Stimulated activated CD4-positive, alpha-beta T cell treated with anti-CD3 and anti-CD28 coated beads, TNF-alpha, amount 100 ng/mL, for 4 hours (primary cell): ENCODE measurements around the gene CHST15.

Experiments used
- DNase-seq, 3 experiments: peaks; one replicate each; pipeline ENCODE4 v3.0.0-alpha.2; 2020; ENCODE audit warnings: low read depth in 3 of 3

The CHST15 gene, protein sequence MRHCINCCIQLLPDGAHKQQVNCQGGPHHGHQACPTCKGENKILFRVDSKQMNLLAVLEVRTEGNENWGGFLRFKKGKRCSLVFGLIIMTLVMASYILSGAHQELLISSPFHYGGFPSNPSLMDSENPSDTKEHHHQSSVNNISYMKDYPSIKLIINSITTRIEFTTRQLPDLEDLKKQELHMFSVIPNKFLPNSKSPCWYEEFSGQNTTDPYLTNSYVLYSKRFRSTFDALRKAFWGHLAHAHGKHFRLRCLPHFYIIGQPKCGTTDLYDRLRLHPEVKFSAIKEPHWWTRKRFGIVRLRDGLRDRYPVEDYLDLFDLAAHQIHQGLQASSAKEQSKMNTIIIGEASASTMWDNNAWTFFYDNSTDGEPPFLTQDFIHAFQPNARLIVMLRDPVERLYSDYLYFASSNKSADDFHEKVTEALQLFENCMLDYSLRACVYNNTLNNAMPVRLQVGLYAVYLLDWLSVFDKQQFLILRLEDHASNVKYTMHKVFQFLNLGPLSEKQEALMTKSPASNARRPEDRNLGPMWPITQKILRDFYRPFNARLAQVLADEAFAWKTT

DNA sequence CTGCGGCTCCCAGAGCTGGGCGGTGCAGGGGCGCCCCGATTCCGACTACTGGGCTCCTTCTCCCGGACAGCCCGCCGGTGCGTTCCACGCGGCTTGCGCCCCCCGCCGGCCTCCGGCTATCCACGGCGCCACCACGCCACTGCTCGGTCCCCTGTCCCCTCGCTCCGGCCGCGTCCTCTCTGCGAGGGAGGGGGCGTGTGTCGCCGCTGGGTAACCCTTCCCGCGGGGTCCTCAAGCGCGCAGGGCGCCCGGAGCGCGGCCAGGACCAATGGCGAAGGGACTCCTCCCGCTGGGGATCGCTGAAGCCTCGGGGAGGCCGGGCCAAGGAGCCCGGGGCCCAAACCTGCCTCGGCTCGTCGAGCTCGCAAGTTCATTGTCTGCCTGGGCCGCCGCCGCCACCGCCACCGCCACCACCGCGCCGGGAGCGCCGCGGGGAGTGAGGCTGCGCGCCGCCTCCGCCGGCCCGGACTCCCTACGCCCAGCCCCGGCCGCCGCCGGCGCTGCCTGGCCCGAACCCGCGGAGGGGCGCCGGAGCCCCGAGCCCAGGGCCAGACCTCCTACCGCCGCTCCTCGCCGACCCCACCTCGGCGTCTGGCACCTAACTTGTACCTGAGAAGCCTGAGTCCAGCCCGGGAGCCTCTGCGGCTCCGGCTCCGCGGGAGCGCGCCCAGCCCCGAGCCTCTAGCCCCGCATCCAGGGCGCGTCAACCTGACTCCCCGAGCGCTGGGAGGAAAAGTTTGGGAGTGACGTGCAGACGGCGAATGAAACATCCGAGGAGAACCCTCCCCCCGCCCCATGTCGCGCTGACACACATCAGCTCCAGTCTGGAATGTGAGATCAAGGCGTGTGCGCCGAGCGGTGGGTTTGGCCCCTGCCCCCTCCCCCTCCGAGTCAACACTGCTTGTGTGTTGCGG is at the start of gene CHST15:
Gene CHST15, minus strand, starts transcription at position 739 of the 914 bp plus-strand sequence. CDS start 47,386 bp downstream, outside the sequence.
- DNase-seq, result no peak

DNA sequence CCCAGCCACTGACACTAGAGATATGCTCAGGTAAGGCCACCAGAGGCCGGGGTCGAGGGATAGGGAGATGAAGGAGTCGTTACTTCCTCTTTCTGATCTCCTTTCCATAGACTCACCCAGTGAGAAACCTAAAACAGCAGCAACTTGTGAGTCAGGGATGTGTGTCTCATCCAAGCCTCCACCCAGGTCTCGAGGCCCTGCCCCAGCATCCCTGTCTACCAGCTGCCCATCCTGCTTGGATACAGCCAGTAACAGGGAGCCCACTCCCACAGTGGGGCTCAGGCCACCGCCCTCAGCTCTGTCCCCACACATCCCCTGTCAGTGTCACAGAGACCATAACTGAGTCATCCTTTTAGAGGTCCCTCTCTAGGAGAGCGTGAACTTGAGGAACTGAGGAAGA is 49.6 kb upstream of the CHST15 start:
- no peak for DNase-seq

- DNase-seq, result no peak
Observed at GRCh38 chr10:124142006-124142739, 48.8 kb upstream of the CHST15 start.

GRCh38 chr10:124138883-124139348 is 45.5 kb upstream of the CHST15 start:
- DNase-seq, result no peak

- no peak for DNase-seq
Observed at GRCh38 chr10:124138195-124138882, 44.9 kb upstream of the CHST15 start.

DNA sequence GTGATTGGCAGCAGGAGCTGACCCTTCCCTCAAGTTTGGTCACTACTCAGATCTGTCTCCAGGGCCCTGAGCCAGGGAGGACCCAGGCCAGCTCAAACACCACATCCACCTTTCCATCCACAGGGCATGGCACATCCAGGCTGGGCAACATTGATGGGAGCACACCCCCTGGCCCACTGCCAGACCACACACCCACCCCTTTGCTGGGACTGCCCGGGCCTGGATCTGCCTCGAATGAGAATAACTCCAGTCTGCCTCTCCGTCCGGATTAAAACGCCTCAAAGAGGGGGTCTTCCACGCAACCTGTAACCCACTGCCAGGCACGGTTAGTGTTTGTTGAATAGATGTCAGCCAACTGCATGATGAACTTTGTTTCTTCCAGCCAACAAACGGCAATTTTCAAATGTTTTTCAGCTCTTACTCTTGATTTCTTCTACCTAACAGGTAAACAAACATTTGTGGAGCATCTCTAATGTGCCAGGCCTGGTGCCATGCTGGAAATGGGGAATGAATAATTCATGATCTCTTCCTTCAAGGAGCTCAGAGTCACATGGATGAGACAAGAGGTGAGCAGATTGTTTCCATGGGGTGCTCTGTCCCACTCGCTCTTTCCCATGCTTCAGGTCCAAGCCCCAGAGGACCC is 41.0 kb upstream of the CHST15 start:
- no peak for DNase-seq

DNA sequence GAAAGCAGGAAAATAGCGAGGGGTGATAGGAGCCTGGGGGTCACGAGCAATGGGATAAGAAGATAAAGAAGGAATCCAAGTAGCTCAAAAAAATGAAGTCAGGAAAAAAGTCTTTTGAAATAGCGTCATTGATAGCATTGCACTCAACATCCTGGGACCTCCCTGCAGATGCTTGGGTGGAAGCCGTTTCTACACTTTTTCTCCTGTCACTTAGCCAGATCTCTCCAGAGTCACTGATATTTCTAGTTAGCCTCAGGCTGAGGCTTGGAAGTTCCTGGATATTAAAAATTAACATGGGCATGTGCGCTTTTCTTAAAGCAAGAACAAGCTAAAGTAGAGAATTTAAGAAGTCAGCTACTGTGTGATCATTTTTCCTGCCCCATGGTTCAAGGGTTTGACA is 39.5 kb upstream of the CHST15 start:
- DNase-seq, result no peak

DNA sequence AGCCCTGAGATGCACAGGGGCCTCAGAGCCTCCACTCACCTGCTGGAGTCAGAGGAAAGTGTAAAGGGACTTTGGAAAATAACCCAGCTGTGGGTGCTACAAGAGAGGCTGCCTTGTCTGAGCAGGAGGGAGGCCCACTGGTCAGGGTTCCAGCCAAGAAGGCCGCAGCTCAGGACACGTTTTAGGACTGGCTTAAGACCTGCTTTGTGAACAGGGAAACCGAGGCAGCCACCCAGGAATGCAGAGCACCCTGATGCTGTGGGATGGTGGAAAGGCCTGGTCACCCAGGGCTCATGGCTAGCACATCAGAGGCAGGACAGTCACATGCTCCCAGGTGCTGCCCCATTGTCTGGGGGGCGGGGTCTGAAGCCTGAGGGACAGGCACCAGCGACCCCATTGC is 38.9 kb upstream of the CHST15 start:
- no peak for DNase-seq

- no peak for DNase-seq
Observed at GRCh38 chr10:124131172-124131571, 37.8 kb upstream of the CHST15 start.

DNA sequence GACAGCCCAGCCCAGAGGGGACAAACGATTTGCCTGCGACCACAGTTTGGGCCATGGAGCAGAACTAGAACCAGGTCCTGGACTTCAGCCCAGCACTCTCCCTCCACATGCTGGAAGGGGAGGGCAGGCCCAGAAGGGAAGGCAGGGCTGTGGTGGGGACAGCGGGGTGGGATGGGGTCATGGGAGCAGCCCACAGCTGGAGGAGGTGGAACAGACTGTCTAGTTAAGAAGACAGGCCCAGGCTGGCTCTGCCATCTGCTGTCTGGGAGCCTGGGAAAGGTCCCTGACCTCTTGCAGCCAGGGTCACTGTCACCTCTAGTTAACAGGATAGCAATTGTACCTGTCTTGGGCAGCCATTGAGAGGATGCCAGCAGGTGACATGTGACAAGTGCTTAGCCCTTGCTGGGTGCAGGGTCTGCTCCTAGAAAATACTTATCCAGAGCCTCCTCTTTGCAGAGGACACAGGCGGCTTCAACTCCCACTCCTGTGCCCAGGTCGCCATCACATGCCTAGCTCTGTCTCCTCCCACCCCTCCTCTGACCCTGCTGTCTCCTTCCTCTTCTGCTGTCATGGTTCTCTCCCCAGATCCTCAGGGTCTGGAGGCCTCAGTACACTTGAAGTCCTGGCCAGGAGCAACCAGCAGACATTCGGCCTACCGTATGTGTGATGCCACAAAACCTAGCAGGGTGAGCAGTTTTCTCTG is 37.0 kb upstream of the CHST15 start:
- DNase-seq, result no peak

DNA sequence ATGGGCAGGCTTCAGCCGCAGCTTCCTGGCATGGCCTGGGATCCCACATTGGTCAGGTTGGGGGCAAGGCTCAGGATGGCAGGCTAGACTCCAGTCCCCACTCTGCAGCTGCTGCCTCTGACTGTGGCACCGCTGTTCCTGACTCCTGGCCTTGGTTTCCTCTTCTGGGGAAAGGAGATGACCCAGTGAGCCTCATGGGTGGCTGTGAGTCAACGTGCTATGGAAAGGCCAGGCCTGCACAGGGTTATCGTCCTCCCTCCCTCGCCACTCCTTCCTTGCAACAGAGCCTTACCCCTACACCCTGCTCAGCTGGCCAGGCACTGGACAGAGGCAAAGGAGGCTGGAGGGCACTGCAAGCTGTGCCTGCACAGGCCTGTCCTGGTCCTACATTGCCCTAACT is 36.1 kb upstream of the CHST15 start:
- no peak for DNase-seq

DNA sequence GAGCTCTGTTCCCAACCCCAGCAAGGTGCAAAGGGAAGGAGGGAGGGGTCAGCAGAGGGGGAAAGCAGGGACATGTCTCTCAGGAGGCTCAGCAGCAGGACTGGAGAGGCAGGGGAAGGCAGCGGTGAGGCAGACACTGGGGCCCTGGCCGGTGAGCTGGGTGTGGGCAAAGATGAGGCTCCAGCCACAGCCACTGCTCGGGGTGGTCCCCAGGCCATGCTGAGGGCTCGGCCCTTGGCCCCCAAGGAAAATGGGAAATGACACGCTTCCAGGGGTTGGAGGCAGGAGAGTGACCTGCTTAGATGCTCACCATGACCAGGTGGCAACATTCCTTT is 35.4 kb upstream of the CHST15 start:
- no peak for DNase-seq

GRCh38 chr10:124127965-124128810 is 34.8 kb upstream of the CHST15 start:
- DNase-seq, result no peak

DNA sequence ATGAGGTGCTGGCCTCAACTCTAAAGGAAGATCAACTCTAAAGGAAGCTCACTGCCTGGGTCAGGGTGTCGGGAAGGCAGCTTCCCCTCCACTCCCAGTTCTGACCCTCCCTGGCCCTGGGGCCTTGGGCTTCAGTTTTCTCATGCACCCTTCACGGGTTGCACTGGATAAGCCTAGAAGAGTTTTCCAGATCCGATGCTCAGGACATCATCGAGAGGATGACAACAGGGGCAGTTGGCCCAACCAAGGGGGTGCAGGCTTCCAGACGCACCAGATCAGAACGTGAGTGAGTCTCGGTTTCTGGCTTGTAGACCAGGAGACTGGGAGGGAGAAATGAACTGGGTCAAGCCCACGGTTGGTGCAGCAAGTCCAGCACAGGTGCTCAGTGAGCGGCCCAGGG is 34.2 kb upstream of the CHST15 start:
- DNase-seq, result no peak

DNA sequence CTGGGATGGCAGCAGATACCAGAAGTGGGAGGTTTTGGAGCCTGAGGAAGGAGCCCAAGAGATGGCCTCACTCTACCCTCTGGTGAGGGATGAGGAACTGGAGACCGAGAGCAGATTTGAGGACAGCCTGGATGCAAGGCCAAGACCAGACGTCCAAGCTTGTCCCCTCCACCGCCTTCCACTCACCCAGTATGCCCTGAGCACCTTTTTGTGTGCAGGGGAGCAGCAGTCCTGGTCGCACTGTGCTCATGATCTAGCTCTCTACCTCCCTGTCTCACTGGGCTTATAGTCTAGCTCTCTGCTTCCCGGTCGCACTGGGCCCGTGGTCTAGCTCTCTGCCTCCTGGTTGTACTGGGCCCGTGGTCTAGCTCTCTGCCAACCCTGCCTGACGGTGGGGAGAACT is 33.6 kb upstream of the CHST15 start:
- DNase-seq, result no peak

GRCh38 chr10:124126145-124126982 is 33.0 kb upstream of the CHST15 start:
- no peak for DNase-seq

DNA sequence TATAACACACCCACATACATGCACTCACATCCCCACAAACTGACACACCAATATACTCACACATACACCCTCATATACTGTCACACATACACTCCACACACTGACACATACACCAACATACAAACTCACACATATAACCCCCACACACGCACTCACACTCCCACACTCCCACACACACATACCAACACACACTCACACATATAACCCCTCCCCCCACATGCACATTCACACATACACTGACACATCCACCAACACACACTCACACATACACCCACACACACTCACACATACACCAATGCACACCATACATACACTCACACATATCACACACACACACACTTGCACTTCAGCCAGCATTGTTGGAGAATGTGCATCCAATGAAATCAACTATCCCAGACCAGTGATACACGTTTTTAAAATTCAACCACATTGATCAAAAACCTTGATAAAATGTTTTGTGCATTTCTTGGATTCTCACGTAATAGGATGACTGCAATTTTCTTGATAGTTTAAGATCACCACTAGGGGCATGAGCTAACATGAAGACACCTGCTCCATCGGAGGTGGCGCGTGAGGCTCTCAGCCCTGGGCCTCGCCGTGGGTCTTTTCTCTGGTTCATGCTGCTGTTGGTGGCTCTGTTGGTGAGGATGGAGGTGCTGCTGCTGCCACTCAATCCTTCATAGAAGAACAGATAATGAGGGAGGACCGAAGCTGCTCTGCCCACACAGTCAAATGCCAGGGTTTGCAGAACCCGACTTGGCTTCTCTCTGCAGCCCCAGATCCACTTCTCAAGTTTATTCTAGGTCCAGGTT is 32.1 kb upstream of the CHST15 start:
- no peak for DNase-seq
